Chondrocyte (in vitro differentiated cells): ENCODE results near the gene FAM120B. TPM values are rescaled to one million over a fixed set of nuclear protein-coding genes. Genes with fewer than 3 reads are reported as not detected.

Experiments
- DNase-seq: peaks from one replicate; pipeline ENCODE4 v3.0.0; 2021; ENCODE audit warnings: mixed read lengths, low spot score
- H3K27ac Mint-ChIP-seq: one replicate; pipeline ENCODE4 v1.8.0; 2021; ENCODE audit warnings: mild to moderate bottlenecking, moderate library complexity, mixed read lengths; ENCODE audit not compliant: unreplicated experiment
- H3K27me3 Mint-ChIP-seq: 2 replicates; pipeline ENCODE4 v1.8.0; 2021; ENCODE audit warnings: low read depth, mixed read lengths
- H3K36me3 Mint-ChIP-seq: 2 replicates; pipeline ENCODE4 v1.8.0; 2021; ENCODE audit warnings: low read depth, mixed read lengths
- H3K4me1 Mint-ChIP-seq: 2 replicates; pipeline ENCODE4 v1.8.0; 2021; ENCODE audit warnings: low read depth, mild to moderate bottlenecking, mixed read lengths
- H3K4me3 Mint-ChIP-seq: one replicate; pipeline ENCODE4 v1.8.0; 2021; ENCODE audit warnings: mild to moderate bottlenecking, moderate library complexity, mixed read lengths; ENCODE audit not compliant: unreplicated experiment
- H3K9me3 Mint-ChIP-seq: 2 replicates; pipeline ENCODE4 v1.8.0; 2021; ENCODE audit warnings: low read depth, mixed read lengths
- CTCF ChIP-seq: fragments of 200-600 bp; sonication (generic); IDR thresholded peaks from 2 replicates; pipeline ENCODE4 v1.5.0; 2021; ENCODE audit warnings: antibody characterized with exemption, mild to moderate bottlenecking, moderate library complexity
- total RNA-seq: library from RNA; stranded (reverse); gene quantifications from 3 replicates; pipeline ENCODE4 v1.2.1, GENCODE V29; 2021

FAM120B gene
- total RNA-seq, 1 donor from 2014 or later: 26.8 TPM

- DNase-seq: no peak
- H3K4me3 Mint-ChIP-seq: no peak overlapping the region
Measured at GRCh38 chr6:170265655-170266054, 40.9 kb upstream of the FAM120B start.

GRCh38 chr6:170266061-170266825, 40.3 kb upstream of the FAM120B start:
- Mint-ChIP-seq H3K36me3 (no peaks in the 10 kb centered on the region), H3K4me1 (peaks cover 12% of the 10 kb centered on the region), H3K4me3 (no peak overlapping the region), H3K27me3 (peaks cover 19% of the 10 kb centered on the region), H3K27ac (no peak overlapping the region), H3K9me3 (no peaks in the 10 kb centered on the region)
- no peak for DNase-seq
- TF ChIP-seq CTCF: no peak

More at GRCh38 chr6:170265655-170266054, 40.9 kb upstream of the FAM120B start:
- Mint-ChIP-seq H3K27ac (no peak overlapping the region), H3K4me1 (peaks cover 12% of the 10 kb centered on the region), H3K9me3 (no peaks in the 10 kb centered on the region), H3K27me3 (peaks cover 19% of the 10 kb centered on the region), H3K36me3 (no peaks in the 10 kb centered on the region)
- TF ChIP-seq CTCF: no peak

- no peaks in the 10 kb centered on the region for H3K36me3 Mint-ChIP-seq
- no peak overlapping the region for H3K4me3 Mint-ChIP-seq
- H3K27me3 Mint-ChIP-seq: peaks cover 17% of the 10 kb centered on the region
- peaks cover 12% of the 10 kb centered on the region for H3K4me1 Mint-ChIP-seq
- no peak for DNase-seq
- H3K27ac Mint-ChIP-seq: no peak overlapping the region
- no peak for TF ChIP-seq CTCF
- no peaks in the 10 kb centered on the region for H3K9me3 Mint-ChIP-seq
Measured at GRCh38 chr6:170267688-170268087, 38.9 kb upstream of the FAM120B start.

GRCh38 chr6:170268216-170269129, 38.1 kb upstream of the FAM120B start:
- H3K27me3 Mint-ChIP-seq: peaks cover 11% of the 10 kb centered on the region
- H3K4me3 Mint-ChIP-seq: no peak overlapping the region

More at GRCh38 chr6:170268216-170269129, 38.1 kb upstream of the FAM120B start:
- H3K36me3 Mint-ChIP-seq: no peaks in the 10 kb centered on the region
- H3K4me1 Mint-ChIP-seq: peaks cover 12% of the 10 kb centered on the region
- no peaks in the 10 kb centered on the region for H3K9me3 Mint-ChIP-seq
- no peak for TF ChIP-seq CTCF
- no peak for DNase-seq
- no peak overlapping the region for H3K27ac Mint-ChIP-seq
